ENCODE measurements around the gene PLEKHB2. TPM values are rescaled to one million over a fixed set of nuclear protein-coding genes. Genes with fewer than 3 reads are reported as not detected.
A peak's percentile ranks its signal among the peaks of the same experiment; 100 is the strongest.

Gene PLEKHB2
- total and polyA plus RNA-seq, 10 of the 15 experiments (the other 5 are each of a cell fraction or from before 2014, with no cell fraction given), result 12.3 to 55.6 (median 26.2) TPM

DNA sequence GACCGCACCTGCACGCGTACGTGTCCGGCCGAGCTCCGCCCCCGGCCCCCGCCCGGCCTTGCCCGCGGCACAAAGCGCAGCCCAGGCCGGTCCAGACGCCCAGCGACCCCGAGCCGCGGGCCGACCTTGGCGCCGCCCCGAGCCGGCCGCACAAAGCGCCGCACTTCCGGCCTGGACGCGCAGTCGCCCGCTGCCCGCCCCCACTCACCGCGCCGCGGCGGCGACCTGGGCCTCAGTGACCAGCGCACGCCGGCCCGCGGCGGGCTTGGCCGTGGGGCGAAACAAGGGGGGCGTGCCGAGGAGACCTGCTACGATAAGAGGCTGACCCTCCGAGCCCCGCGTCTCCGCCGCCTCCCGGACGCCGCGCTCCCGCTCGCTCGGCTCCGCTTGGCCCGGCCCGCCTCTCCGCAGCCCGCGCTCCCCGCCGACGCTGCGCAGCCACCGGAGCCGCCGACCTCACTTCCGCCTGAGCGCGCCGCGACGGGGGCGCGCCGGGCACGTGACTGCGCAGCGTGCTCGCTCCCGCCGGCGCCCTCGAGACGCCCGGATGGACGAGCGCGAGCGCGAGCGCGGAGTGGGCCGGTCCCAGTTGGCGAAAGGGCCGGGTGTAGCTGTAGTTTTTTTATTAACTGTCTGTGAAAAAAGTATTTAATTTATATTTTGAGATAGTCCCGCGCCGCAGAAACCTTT, 12.0 kb upstream of the PLEKHB2 start, which contains the start of gene FAM168B (continued):
- TF ChIP-seq, protein P1, sequence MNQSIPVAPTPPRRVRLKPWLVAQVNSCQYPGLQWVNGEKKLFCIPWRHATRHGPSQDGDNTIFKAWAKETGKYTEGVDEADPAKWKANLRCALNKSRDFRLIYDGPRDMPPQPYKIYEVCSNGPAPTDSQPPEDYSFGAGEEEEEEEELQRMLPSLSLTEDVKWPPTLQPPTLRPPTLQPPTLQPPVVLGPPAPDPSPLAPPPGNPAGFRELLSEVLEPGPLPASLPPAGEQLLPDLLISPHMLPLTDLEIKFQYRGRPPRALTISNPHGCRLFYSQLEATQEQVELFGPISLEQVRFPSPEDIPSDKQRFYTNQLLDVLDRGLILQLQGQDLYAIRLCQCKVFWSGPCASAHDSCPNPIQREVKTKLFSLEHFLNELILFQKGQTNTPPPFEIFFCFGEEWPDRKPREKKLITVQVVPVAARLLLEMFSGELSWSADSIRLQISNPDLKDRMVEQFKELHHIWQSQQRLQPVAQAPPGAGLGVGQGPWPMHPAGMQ (IDR thresholded peaks at IDR 0.05; ENCODE audit: borderline replicate concordance), result no peak
- TF ChIP-seq, protein P2, sequence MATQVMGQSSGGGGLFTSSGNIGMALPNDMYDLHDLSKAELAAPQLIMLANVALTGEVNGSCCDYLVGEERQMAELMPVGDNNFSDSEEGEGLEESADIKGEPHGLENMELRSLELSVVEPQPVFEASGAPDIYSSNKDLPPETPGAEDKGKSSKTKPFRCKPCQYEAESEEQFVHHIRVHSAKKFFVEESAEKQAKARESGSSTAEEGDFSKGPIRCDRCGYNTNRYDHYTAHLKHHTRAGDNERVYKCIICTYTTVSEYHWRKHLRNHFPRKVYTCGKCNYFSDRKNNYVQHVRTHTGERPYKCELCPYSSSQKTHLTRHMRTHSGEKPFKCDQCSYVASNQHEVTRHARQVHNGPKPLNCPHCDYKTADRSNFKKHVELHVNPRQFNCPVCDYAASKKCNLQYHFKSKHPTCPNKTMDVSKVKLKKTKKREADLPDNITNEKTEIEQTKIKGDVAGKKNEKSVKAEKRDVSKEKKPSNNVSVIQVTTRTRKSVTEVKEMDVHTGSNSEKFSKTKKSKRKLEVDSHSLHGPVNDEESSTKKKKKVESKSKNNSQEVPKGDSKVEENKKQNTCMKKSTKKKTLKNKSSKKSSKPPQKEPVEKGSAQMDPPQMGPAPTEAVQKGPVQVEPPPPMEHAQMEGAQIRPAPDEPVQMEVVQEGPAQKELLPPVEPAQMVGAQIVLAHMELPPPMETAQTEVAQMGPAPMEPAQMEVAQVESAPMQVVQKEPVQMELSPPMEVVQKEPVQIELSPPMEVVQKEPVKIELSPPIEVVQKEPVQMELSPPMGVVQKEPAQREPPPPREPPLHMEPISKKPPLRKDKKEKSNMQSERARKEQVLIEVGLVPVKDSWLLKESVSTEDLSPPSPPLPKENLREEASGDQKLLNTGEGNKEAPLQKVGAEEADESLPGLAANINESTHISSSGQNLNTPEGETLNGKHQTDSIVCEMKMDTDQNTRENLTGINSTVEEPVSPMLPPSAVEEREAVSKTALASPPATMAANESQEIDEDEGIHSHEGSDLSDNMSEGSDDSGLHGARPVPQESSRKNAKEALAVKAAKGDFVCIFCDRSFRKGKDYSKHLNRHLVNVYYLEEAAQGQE (IDR thresholded peaks at IDR 0.05; ENCODE audit: low read depth, low read length), result 0 out of 2 replicates have a peak, but pooled peaks have one; percentile 11
- TF ChIP-seq BHLHE40 (IDR thresholded peaks at IDR 0.05; ENCODE audit: borderline replicate concordance in 1 of 2, low read depth in 2 of 2, low read length in 1 of 2) (peak; percentile 99 to 100), ZSCAN29 (IDR thresholded peaks at IDR 0.05) (peak; percentile 62), FOXM1 (IDR thresholded peaks at IDR 0.05; ENCODE audit: low read depth, low read length) (no peak), TBL1XR1 (IDR thresholded peaks at IDR 0.05; ENCODE audit: low read depth, low read length) (no peak), CBX3 (IDR thresholded peaks at IDR 0.05; ENCODE audit: borderline replicate concordance, low read depth) (no peak), NFYA (IDR thresholded peaks at IDR 0.05; ENCODE audit: borderline replicate concordance, low read depth, low read length) (no peak), RAD51 (IDR thresholded peaks at IDR 0.05) (no peak), NR2C1 (IDR thresholded peaks at IDR 0.05) (peak; percentile 52), POLR2AphosphoS5 (IDR thresholded peaks at IDR 0.05; ENCODE audit: low read length) (peak; percentile 82), ZNF274 (IDR thresholded peaks at IDR 0.05; ENCODE audit: insufficient read depth, insufficient read length) (no peak), LARP7 (IDR thresholded peaks at IDR 0.05) (peak; percentile 99), HDAC6 (IDR thresholded peaks at IDR 0.05; ENCODE audit: unreplicated experiment) (no peak), YBX1 (IDR thresholded peaks at IDR 0.05) (no peak), EGR1 (IDR thresholded peaks at IDR 0.05; ENCODE audit: borderline replicate concordance in 1 of 2, low read depth in 2 of 2, low read length in 2 of 2) (peak; percentile 72 to 98; a peak in 2 of 3 replicates), POU2F2 (IDR thresholded peaks at IDR 0.05; ENCODE audit: borderline replicate concordance, low read depth, low read length) (peak; percentile 22; the same call in 1 of the 3 replicates), ASH2L (IDR thresholded peaks at IDR 0.05; ENCODE audit: borderline replicate concordance, low read depth) (peak; percentile 63; the same call in 1 of the 2 replicates), KDM1A (IDR thresholded peaks at IDR 0.05; ENCODE audit: borderline replicate concordance) (no peak)
- TF ChIP-seq, protein P3, sequence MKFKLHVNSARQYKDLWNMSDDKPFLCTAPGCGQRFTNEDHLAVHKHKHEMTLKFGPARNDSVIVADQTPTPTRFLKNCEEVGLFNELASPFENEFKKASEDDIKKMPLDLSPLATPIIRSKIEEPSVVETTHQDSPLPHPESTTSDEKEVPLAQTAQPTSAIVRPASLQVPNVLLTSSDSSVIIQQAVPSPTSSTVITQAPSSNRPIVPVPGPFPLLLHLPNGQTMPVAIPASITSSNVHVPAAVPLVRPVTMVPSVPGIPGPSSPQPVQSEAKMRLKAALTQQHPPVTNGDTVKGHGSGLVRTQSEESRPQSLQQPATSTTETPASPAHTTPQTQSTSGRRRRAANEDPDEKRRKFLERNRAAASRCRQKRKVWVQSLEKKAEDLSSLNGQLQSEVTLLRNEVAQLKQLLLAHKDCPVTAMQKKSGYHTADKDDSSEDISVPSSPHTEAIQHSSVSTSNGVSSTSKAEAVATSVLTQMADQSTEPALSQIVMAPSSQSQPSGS (IDR thresholded peaks at IDR 0.05; ENCODE audit: low read length), result no peak
- TF ChIP-seq, protein P4, sequence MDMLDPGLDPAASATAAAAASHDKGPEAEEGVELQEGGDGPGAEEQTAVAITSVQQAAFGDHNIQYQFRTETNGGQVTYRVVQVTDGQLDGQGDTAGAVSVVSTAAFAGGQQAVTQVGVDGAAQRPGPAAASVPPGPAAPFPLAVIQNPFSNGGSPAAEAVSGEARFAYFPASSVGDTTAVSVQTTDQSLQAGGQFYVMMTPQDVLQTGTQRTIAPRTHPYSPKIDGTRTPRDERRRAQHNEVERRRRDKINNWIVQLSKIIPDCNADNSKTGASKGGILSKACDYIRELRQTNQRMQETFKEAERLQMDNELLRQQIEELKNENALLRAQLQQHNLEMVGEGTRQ (IDR thresholded peaks at IDR 0.05; ENCODE audit: borderline replicate concordance, low read depth, low read length), result peak; percentile 83

Measured in GM12878 (cell line).